Neutrophil (primary cell): ENCODE data around the gene KRTAP19-8.

ENCODE experiments used
- H3K27ac ChIP-seq: fragments of 200-600 bp; sonication (generic); 2 replicates; pipeline ENCODE4 v1.5.1; 2016; ENCODE audit warnings: mild to moderate bottlenecking, moderate library complexity
- H3K27me3 ChIP-seq: fragments of 200-600 bp; sonication (generic); 2 replicates; pipeline ENCODE4 v1.6.0; 2016; ENCODE audit warnings: mild to moderate bottlenecking
- H3K36me3 ChIP-seq: fragments of 200-600 bp; sonication (generic); 2 replicates; pipeline ENCODE4 v1.5.1; 2017
- H3K4me1 ChIP-seq, 2 experiments: fragments of 200-600 bp in 1 of 2; sonication (generic) in 1 of 2; 1 replicate in 1 of 2; 2 replicates in 1 of 2; pipeline versions ENCODE4 v1.5.1 to v1.6.1; 2013 to 2016; ENCODE audit warnings: low read depth in 1 of 2, low read length in 1 of 2, mild to moderate bottlenecking in 1 of 2, moderate library complexity in 1 of 2; ENCODE audit not compliant: control insufficient read depth in 1 of 2, insufficient read depth in 1 of 2
- H3K4me3 ChIP-seq, 2 experiments: fragments of 200-600 bp in 1 of 2; sonication (generic) in 1 of 2; 1 replicate in 1 of 2; 2 replicates in 1 of 2; pipeline ENCODE4 v1.5.1; 2013 to 2016; ENCODE audit warnings: low read depth in 1 of 2, low read length in 1 of 2, mild to moderate bottlenecking in 1 of 2, moderate library complexity in 1 of 2
- H3K9me3 ChIP-seq: fragments of 200-600 bp; sonication (generic); 2 replicates; pipeline ENCODE4 v1.5.1; 2016
- CTCF ChIP-seq: fragments of 200-600 bp; sonication (generic); IDR thresholded peaks from 2 replicates; pipeline ENCODE4 v1.5.1; 2016; ENCODE audit warnings: antibody characterized with exemption

The KRTAP19-8 gene

GRCh38 chr21:31030367-31031106 is 7.7 kb downstream of the KRTAP19-8 start:
- no peaks in the 10 kb centered on the region for H3K36me3 ChIP-seq
- no peaks in the 10 kb centered on the region for H3K27me3 ChIP-seq
- no peaks in the 10 kb centered on the region for H3K9me3 ChIP-seq
- no peak for TF ChIP-seq CTCF
- H3K27ac ChIP-seq, result no peak overlapping the region
- no peak overlapping the region for H3K4me3 ChIP-seq
- no peaks in the 10 kb centered on the region for H3K4me1 ChIP-seq

- Histone ChIP-seq H3K4me3 (no peak overlapping the region), H3K36me3 (no peaks in the 10 kb centered on the region), H3K27ac (no peak overlapping the region), H3K9me3 (no peaks in the 10 kb centered on the region), H3K27me3 (no peaks in the 10 kb centered on the region), H3K4me1 (no peaks in the 10 kb centered on the region)
- TF ChIP-seq CTCF, result no peak
Observed at GRCh38 chr21:31023680-31024079, 14.6 kb downstream of the KRTAP19-8 start.

- H3K36me3 ChIP-seq, result no peaks in the 10 kb centered on the region
- no peaks in the 10 kb centered on the region for H3K27me3 ChIP-seq
- H3K27ac ChIP-seq, result no peak overlapping the region
- TF ChIP-seq CTCF, result no peak
- no peaks in the 10 kb centered on the region for H3K9me3 ChIP-seq
- no peak overlapping the region for H3K4me3 ChIP-seq
- no peaks in the 10 kb centered on the region for H3K4me1 ChIP-seq
Observed at GRCh38 chr21:31022306-31022705, 16.0 kb downstream of the KRTAP19-8 start.

- no peak for TF ChIP-seq CTCF
- Histone ChIP-seq H3K36me3 (no peaks in the 10 kb centered on the region), H3K4me3 (no peak overlapping the region), H3K27ac (no peak overlapping the region), H3K4me1 (no peaks in the 10 kb centered on the region), H3K9me3 (no peaks in the 10 kb centered on the region), H3K27me3 (no peaks in the 10 kb centered on the region)
Observed at GRCh38 chr21:31018232-31018631, 20.0 kb downstream of the KRTAP19-8 start.

- Histone ChIP-seq H3K36me3 (no peaks in the 10 kb centered on the region), H3K27ac (no peak overlapping the region), H3K4me3 (no peak overlapping the region), H3K9me3 (no peaks in the 10 kb centered on the region), H3K4me1 (no peaks in the 10 kb centered on the region), H3K27me3 (no peaks in the 10 kb centered on the region)
- TF ChIP-seq CTCF, result no peak
Observed at GRCh38 chr21:31014891-31015290, 23.4 kb downstream of the KRTAP19-8 start.
